K562 (cell line): ENCODE data around the gene A1CF. TPM values are rescaled to one million over a fixed set of nuclear protein-coding genes. Genes with fewer than 3 reads are reported as not detected.

Experiments
- BRD9 ChIP-seq: fragments of 450-650 bp; IDR thresholded peaks from 2 replicates; pipeline ENCODE4 v1.6.1; 2018; ENCODE audit warnings: low read depth; ENCODE audit not compliant: partially characterized antibody
- FOS ChIP-seq: IDR thresholded peaks from 3 replicates; pipeline ENCODE4 v1.6.1; 2011; ENCODE audit not compliant: insufficient read length; ENCODE audit errors: extremely low read depth
- HDAC6 ChIP-seq: IDR thresholded peaks from 2 replicates; pipeline ENCODE4 v1.6.1; 2012; ENCODE audit warnings: low read depth, mild to moderate bottlenecking, control low read depth, inconsistent platforms, low read length, moderate library complexity
- KDM2B ChIP-seq: fragments of 250-450 bp; sonication (Bioruptor Pico); IDR thresholded peaks from 2 replicates; pipeline ENCODE4 v1.8.0; 2021; ENCODE audit warnings: mild to moderate bottlenecking, moderate library complexity
- NR4A1 ChIP-seq, 2 experiments: fragments of 250-450 bp in 1 of 2; fragments of 450-650 bp in 1 of 2; sonication (Bioruptor Pico) in 1 of 2; IDR thresholded peaks; 2 replicates each; pipeline versions ENCODE4 v1.4.0 to v1.6.1; 2016 to 2020; ENCODE audit warnings: mild to moderate bottlenecking in 2 of 2, missing compliant biosample characterization in 1 of 2, missing genetic modification characterization in 1 of 2, moderate library complexity in 1 of 2
- SAP30 ChIP-seq: fragments of 200-600 bp; sonication (generic); IDR thresholded peaks from 2 replicates; pipeline ENCODE4 v1.6.1; 2012; ENCODE audit warnings: borderline replicate concordance, low read depth, mild to moderate bottlenecking, moderate library complexity, low read length, control low read depth, inconsistent platforms; ENCODE audit not compliant: insufficient read depth, poor library complexity, severe bottlenecking
- TCFL5 ChIP-seq: fragments of 250-450 bp; sonication (Bioruptor Pico); conservative IDR thresholded peaks from 2 replicates; pipeline ENCODE4 v1.6.1; 2021; ENCODE audit warnings: mild to moderate bottlenecking, moderate library complexity, matching md5 sums
- polyA plus RNA-seq, 8 experiments: library from polyadenylated mRNA; depleted of rRNA in 4 of 8; stranded (reverse) in 5 of 8; unstranded in 3 of 8; fragments of >200 nt; fragmentation: Nextera tagmentation in 2 of 8; fragmentation: Illumina TruSeq in 1 of 8; extraction: Ambion mirVana in 2 of 8; extraction: Trizol in 1 of 8; gene quantifications; 2 replicates each; pipeline versions ENCODE4 v1.2.1 to v1.2.3, GENCODE V29; 2011 to 2014; ENCODE audit warnings: inconsistent platforms in 1 of 8, missing spikeins in 1 of 8
- total RNA-seq, 7 experiments: library from RNA; depleted of rRNA in 6 of 7; stranded (reverse); fragments of >200 nt in 6 of 7; fragmentation: Illumina TruSeq in 2 of 7; extraction: Trizol in 2 of 7; gene quantifications; 2 replicates each; pipeline versions ENCODE4 v1.2.1 to v1.2.3, GENCODE V29; 2011 to 2021; ENCODE audit warnings: low replicate concordance in 1 of 7
- TF ChIP-seq, protein P1 (sequence below): IDR thresholded peaks from 3 replicates; pipeline ENCODE4 v1.6.1; 2011; ENCODE audit warnings: borderline replicate concordance, mild to moderate bottlenecking; ENCODE audit not compliant: insufficient read length, insufficient read depth
- TF ChIP-seq, protein P2 (sequence below): fragments of 150-350 bp; IDR thresholded peaks from 2 replicates; pipeline ENCODE4 v1.6.1; 2014; ENCODE audit warnings: low read depth, mild to moderate bottlenecking, low read length, borderline replicate concordance

Gene A1CF
- total and polyA plus RNA-seq, 9 of the 15 experiments (the other 6 are each of a cell fraction or from before 2014, with no cell fraction given): 0.11 TPM; not detected in 8

DNA sequence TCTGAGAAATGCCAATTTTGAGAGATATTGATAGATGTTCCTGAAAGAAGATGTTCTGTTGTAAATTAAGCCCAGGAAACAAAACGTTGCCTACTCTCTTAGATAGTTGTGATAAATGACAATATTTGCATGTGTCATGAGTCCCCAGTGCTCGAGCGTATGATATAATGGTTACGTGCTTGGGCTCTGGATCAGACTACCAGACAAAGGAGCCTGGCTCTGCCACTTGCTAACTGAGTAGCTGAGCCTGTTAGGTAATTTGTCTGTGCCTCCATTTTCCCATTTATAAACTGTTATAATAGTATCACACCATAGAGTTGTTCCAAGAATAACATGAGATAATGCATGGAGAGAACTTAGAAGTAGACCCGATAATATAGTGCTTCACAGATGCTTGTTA lies 1.8 kb downstream of the A1CF start (continued):
- no peak for TF ChIP-seq NR4A1 (CRISPR knock-in tag; IDR thresholded peaks at IDR 0.05)
- TF ChIP-seq NR4A1 (tag; IDR thresholded peaks at IDR 0.05): no peak
- TF ChIP-seq, protein P1, sequence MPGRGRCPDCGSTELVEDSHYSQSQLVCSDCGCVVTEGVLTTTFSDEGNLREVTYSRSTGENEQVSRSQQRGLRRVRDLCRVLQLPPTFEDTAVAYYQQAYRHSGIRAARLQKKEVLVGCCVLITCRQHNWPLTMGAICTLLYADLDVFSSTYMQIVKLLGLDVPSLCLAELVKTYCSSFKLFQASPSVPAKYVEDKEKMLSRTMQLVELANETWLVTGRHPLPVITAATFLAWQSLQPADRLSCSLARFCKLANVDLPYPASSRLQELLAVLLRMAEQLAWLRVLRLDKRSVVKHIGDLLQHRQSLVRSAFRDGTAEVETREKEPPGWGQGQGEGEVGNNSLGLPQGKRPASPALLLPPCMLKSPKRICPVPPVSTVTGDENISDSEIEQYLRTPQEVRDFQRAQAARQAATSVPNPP: no peak
- no peak for TF ChIP-seq BRD9
- TF ChIP-seq SAP30: no peak
- TF ChIP-seq, protein P2, sequence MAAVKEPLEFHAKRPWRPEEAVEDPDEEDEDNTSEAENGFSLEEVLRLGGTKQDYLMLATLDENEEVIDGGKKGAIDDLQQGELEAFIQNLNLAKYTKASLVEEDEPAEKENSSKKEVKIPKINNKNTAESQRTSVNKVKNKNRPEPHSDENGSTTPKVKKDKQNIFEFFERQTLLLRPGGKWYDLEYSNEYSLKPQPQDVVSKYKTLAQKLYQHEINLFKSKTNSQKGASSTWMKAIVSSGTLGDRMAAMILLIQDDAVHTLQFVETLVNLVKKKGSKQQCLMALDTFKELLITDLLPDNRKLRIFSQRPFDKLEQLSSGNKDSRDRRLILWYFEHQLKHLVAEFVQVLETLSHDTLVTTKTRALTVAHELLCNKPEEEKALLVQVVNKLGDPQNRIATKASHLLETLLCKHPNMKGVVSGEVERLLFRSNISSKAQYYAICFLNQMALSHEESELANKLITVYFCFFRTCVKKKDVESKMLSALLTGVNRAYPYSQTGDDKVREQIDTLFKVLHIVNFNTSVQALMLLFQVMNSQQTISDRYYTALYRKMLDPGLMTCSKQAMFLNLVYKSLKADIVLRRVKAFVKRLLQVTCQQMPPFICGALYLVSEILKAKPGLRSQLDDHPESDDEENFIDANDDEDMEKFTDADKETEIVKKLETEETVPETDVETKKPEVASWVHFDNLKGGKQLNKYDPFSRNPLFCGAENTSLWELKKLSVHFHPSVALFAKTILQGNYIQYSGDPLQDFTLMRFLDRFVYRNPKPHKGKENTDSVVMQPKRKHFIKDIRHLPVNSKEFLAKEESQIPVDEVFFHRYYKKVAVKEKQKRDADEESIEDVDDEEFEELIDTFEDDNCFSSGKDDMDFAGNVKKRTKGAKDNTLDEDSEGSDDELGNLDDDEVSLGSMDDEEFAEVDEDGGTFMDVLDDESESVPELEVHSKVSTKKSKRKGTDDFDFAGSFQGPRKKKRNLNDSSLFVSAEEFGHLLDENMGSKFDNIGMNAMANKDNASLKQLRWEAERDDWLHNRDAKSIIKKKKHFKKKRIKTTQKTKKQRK: no peak
- TF ChIP-seq FOS: no peak
- no peak for TF ChIP-seq KDM2B (CRISPR knock-in tag)
- no peak for TF ChIP-seq TCFL5 (CRISPR knock-in tag)
- no peak for TF ChIP-seq HDAC6
